Measurements from ENCODE around the gene SPON1. TPM values are rescaled to one million over a fixed set of nuclear protein-coding genes. Genes with fewer than 3 reads are reported as not detected.

The SPON1 gene
- total RNA-seq, 1 experiment from 2014 or later: 6.4 TPM

DNA sequence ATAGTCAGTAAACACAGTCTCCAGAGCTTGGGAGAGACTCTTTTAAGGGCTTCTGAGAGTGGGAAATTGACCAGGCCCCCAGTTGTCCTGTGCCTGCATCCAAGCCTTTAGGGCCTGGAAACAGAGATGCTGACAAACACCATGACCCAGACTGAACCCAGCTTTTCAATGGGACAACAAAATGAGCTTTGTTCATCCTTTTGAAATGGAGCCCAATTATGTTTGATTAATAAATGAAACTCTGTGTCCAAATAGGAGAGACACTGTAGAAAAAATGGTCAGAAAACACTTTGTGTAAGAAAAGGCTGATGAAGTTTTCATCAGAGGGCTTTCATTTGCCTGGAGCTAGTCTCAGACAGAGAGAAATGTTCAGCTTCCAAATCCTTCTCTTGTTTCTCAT lies 250.5 kb downstream of the SPON1 start:
- POLR2A ChIA-PET: no interaction called here
- no peak overlapping the region for H3K27ac Mint-ChIP-seq
- no peak overlapping the region for H3K4me3 Mint-ChIP-seq
- H3K27me3 Mint-ChIP-seq (ENCODE audit: low read depth): no peaks in the 10 kb centered on the region; the same call in none of the 2 replicates
- H3K36me3 Mint-ChIP-seq: no peaks in the 10 kb centered on the region
- no peaks in the 10 kb centered on the region for H3K4me1 Mint-ChIP-seq
- DNase-seq (ENCODE audit: low spot score) (no peak), ATAC-seq (no peak)
- peaks cover 8% of the 10 kb centered on the region; the same call in 1 of the 2 replicates for H3K9me3 Mint-ChIP-seq
- CTCF ChIA-PET: interaction anchor here (1.2 kb wide), 1 partner anchor 200 kb away, joined by 3 read pairs; no protein-coding TSS in a partner anchor
- TF ChIP-seq, protein P1, sequence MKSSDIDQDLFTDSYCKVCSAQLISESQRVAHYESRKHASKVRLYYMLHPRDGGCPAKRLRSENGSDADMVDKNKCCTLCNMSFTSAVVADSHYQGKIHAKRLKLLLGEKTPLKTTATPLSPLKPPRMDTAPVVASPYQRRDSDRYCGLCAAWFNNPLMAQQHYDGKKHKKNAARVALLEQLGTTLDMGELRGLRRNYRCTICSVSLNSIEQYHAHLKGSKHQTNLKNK (CRISPR knock-in tag; IDR thresholded peaks at IDR 0.05): no peak
- TF ChIP-seq, protein P2, sequence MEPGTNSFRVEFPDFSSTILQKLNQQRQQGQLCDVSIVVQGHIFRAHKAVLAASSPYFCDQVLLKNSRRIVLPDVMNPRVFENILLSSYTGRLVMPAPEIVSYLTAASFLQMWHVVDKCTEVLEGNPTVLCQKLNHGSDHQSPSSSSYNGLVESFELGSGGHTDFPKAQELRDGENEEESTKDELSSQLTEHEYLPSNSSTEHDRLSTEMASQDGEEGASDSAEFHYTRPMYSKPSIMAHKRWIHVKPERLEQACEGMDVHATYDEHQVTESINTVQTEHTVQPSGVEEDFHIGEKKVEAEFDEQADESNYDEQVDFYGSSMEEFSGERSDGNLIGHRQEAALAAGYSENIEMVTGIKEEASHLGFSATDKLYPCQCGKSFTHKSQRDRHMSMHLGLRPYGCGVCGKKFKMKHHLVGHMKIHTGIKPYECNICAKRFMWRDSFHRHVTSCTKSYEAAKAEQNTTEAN (CRISPR knock-in tag; IDR thresholded peaks at IDR 0.05): no peak
- TF ChIP-seq, protein P3, sequence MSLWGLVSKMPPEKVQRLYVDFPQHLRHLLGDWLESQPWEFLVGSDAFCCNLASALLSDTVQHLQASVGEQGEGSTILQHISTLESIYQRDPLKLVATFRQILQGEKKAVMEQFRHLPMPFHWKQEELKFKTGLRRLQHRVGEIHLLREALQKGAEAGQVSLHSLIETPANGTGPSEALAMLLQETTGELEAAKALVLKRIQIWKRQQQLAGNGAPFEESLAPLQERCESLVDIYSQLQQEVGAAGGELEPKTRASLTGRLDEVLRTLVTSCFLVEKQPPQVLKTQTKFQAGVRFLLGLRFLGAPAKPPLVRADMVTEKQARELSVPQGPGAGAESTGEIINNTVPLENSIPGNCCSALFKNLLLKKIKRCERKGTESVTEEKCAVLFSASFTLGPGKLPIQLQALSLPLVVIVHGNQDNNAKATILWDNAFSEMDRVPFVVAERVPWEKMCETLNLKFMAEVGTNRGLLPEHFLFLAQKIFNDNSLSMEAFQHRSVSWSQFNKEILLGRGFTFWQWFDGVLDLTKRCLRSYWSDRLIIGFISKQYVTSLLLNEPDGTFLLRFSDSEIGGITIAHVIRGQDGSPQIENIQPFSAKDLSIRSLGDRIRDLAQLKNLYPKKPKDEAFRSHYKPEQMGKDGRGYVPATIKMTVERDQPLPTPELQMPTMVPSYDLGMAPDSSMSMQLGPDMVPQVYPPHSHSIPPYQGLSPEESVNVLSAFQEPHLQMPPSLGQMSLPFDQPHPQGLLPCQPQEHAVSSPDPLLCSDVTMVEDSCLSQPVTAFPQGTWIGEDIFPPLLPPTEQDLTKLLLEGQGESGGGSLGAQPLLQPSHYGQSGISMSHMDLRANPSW (CRISPR knock-in tag; conservative IDR thresholded peaks at IDR 0.05; ENCODE audit: low read depth): no peak
- TF ChIP-seq OVOL2 (CRISPR knock-in tag; IDR thresholded peaks at IDR 0.05; ENCODE audit: borderline replicate concordance) (no peak), CBFB (CRISPR knock-in tag; IDR thresholded peaks at IDR 0.05; ENCODE audit: low read depth) (no peak), ZNF263 (CRISPR knock-in tag; IDR thresholded peaks at IDR 0.05; ENCODE audit: low read depth) (no peak), ZNF317 (CRISPR knock-in tag; IDR thresholded peaks at IDR 0.05; ENCODE audit: borderline replicate concordance, low read depth) (no peak), CREM (CRISPR knock-in tag; IDR thresholded peaks at IDR 0.05) (no peak), SOX15 (CRISPR knock-in tag; IDR thresholded peaks at IDR 0.05) (no peak), MYBL2 (CRISPR knock-in tag; IDR thresholded peaks at IDR 0.05) (no peak), RELA (CRISPR knock-in tag; IDR thresholded peaks at IDR 0.05; ENCODE audit: borderline replicate concordance) (no peak), PRRX2 (CRISPR knock-in tag; IDR thresholded peaks at IDR 0.05) (no peak), JUN (CRISPR knock-in tag; IDR thresholded peaks at IDR 0.05) (no peak)
- TF ChIP-seq, protein P4, sequence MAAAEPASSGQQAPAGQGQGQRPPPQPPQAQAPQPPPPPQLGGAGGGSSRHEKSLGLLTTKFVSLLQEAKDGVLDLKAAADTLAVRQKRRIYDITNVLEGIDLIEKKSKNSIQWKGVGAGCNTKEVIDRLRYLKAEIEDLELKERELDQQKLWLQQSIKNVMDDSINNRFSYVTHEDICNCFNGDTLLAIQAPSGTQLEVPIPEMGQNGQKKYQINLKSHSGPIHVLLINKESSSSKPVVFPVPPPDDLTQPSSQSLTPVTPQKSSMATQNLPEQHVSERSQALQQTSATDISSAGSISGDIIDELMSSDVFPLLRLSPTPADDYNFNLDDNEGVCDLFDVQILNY (CRISPR knock-in tag; IDR thresholded peaks at IDR 0.05): no peak
- TF ChIP-seq, protein P5, sequence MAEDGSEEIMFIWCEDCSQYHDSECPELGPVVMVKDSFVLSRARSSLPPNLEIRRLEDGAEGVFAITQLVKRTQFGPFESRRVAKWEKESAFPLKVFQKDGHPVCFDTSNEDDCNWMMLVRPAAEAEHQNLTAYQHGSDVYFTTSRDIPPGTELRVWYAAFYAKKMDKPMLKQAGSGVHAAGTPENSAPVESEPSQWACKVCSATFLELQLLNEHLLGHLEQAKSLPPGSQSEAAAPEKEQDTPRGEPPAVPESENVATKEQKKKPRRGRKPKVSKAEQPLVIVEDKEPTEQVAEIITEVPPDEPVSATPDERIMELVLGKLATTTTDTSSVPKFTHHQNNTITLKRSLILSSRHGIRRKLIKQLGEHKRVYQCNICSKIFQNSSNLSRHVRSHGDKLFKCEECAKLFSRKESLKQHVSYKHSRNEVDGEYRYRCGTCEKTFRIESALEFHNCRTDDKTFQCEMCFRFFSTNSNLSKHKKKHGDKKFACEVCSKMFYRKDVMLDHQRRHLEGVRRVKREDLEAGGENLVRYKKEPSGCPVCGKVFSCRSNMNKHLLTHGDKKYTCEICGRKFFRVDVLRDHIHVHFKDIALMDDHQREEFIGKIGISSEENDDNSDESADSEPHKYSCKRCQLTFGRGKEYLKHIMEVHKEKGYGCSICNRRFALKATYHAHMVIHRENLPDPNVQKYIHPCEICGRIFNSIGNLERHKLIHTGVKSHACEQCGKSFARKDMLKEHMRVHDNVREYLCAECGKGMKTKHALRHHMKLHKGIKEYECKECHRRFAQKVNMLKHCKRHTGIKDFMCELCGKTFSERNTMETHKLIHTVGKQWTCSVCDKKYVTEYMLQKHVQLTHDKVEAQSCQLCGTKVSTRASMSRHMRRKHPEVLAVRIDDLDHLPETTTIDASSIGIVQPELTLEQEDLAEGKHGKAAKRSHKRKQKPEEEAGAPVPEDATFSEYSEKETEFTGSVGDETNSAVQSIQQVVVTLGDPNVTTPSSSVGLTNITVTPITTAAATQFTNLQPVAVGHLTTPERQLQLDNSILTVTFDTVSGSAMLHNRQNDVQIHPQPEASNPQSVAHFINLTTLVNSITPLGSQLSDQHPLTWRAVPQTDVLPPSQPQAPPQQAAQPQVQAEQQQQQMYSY (CRISPR knock-in tag; IDR thresholded peaks at IDR 0.05): no peak
- TF ChIP-seq, protein P6, sequence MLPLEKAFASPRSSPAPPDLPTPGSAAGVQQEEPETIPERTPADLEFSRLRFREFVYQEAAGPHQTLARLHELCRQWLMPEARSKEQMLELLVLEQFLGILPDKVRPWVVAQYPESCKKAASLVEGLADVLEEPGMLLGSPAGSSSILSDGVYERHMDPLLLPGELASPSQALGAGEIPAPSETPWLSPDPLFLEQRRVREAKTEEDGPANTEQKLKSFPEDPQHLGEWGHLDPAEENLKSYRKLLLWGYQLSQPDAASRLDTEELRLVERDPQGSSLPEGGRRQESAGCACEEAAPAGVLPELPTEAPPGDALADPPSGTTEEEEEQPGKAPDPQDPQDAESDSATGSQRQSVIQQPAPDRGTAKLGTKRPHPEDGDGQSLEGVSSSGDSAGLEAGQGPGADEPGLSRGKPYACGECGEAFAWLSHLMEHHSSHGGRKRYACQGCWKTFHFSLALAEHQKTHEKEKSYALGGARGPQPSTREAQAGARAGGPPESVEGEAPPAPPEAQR (CRISPR knock-in tag; IDR thresholded peaks at IDR 0.05): no peak
- TF ChIP-seq, protein P7, sequence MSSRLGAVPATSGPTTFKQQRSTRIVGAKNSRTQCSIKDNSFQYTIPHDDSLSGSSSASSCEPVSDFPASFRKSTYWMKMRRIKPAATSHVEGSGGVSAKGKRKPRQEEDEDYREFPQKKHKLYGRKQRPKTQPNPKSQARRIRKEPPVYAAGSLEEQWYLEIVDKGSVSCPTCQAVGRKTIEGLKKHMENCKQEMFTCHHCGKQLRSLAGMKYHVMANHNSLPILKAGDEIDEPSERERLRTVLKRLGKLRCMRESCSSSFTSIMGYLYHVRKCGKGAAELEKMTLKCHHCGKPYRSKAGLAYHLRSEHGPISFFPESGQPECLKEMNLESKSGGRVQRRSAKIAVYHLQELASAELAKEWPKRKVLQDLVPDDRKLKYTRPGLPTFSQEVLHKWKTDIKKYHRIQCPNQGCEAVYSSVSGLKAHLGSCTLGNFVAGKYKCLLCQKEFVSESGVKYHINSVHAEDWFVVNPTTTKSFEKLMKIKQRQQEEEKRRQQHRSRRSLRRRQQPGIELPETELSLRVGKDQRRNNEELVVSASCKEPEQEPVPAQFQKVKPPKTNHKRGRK (CRISPR knock-in tag; IDR thresholded peaks at IDR 0.05; ENCODE audit: borderline replicate concordance): no peak
- TF ChIP-seq, protein P8, sequence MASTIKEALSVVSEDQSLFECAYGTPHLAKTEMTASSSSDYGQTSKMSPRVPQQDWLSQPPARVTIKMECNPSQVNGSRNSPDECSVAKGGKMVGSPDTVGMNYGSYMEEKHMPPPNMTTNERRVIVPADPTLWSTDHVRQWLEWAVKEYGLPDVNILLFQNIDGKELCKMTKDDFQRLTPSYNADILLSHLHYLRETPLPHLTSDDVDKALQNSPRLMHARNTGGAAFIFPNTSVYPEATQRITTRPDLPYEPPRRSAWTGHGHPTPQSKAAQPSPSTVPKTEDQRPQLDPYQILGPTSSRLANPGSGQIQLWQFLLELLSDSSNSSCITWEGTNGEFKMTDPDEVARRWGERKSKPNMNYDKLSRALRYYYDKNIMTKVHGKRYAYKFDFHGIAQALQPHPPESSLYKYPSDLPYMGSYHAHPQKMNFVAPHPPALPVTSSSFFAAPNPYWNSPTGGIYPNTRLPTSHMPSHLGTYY (CRISPR knock-in tag; IDR thresholded peaks at IDR 0.05): no peak
